Natural killer cell treated with Interleukin-12 subunit alpha and Interleukin-12 subunit beta and Interleukin-15 and Interleukin-18, amount 100 ng/mL, for 72 hours (primary cell): ENCODE measurements around the gene CDYL. TPM values are rescaled to one million over a fixed set of nuclear protein-coding genes. Genes with fewer than 3 reads are reported as not detected.

ENCODE experiments used
- ATAC-seq, 2 donors: fragments of 150-1000 bp; cut with Tn5 transposase in 1 of 2; sonication (Bioruptor Pico), chemical (Tn5 transposase) in 1 of 2; 2 replicates each; pipeline ENCODE4 v1.10.0; 2021
- DNase-seq: peaks from one replicate; pipeline ENCODE4 v3.0.0; 2022; ENCODE audit warnings: low spot score
- H3K27ac Mint-ChIP-seq, 2 donors: 1 replicate in 1 of 2; 2 replicates in 1 of 2; pipeline ENCODE4 v1.8.0; 2022; ENCODE audit warnings: mixed read lengths in 2 of 2, mild to moderate bottlenecking in 1 of 2, moderate library complexity in 1 of 2
- H3K27me3 Mint-ChIP-seq, 2 donors: 1 replicate in 1 of 2; 2 replicates in 1 of 2; pipeline ENCODE4 v1.8.0; 2022; ENCODE audit warnings: mixed read lengths in 2 of 2
- H3K36me3 Mint-ChIP-seq: one replicate; pipeline ENCODE4 v1.8.0; 2022; ENCODE audit warnings: mixed read lengths
- H3K4me1 Mint-ChIP-seq, 2 donors: 1 replicate in 1 of 2; 2 replicates in 1 of 2; pipeline ENCODE4 v1.8.0; 2022; ENCODE audit warnings: low read depth in 2 of 2, mixed read lengths in 2 of 2, mild to moderate bottlenecking in 1 of 2
- H3K4me3 Mint-ChIP-seq: one replicate; pipeline ENCODE4 v1.8.0; 2022; ENCODE audit warnings: mixed read lengths
- H3K9me3 Mint-ChIP-seq: 2 replicates; pipeline ENCODE4 v1.8.0; 2022; ENCODE audit warnings: mixed read lengths
- total RNA-seq, 2 donors: library from RNA; stranded (reverse); gene quantifications; one replicate each; pipeline ENCODE4 v1.2.3, GENCODE V29; 2022

CDYL gene
- total RNA-seq, 2 donors from 2014 or later, result 52.5 to 58.7 TPM

GRCh38 chr6:4751823-4752464 lies 24.3 kb upstream of the CDYL start:
- Mint-ChIP-seq H3K4me1 (no peaks in the 10 kb centered on the region), H3K4me3 (no peak overlapping the region), H3K27me3 (peaks cover 12 to 26% of the 10 kb centered on the region in 2 donors), H3K9me3 (no peaks in the 10 kb centered on the region), H3K27ac (no peak overlapping the region), H3K36me3 (no peaks in the 10 kb centered on the region)
- DNase-seq (no peak), ATAC-seq (no peak)

GRCh38 chr6:4756247-4756646 lies 20.0 kb upstream of the CDYL start:
- H3K27me3 Mint-ChIP-seq, result peaks cover 21 to 29% of the 10 kb centered on the region in 2 donors
- H3K4me3 Mint-ChIP-seq, result no peak overlapping the region
- ATAC-seq, result no peak
- no peak overlapping the region for H3K27ac Mint-ChIP-seq
- no peak for DNase-seq
- peaks cover 4% of the 10 kb centered on the region for H3K36me3 Mint-ChIP-seq
- no peaks in the 10 kb centered on the region for H3K9me3 Mint-ChIP-seq
- H3K4me1 Mint-ChIP-seq, result no peaks in the 10 kb centered on the region

- Mint-ChIP-seq H3K4me1 (no peaks in the 10 kb centered on the region), H3K4me3 (no peak overlapping the region), H3K27me3 (peaks cover 33 to 46% of the 10 kb centered on the region in 2 donors), H3K9me3 (peaks cover 10% of the 10 kb centered on the region), H3K27ac (no peak overlapping the region), H3K36me3 (peaks cover 20% of the 10 kb centered on the region)
- DNase-seq (no peak), ATAC-seq (no peak)
Measured at GRCh38 chr6:4759997-4760396, 16.2 kb upstream of the CDYL start.

DNA sequence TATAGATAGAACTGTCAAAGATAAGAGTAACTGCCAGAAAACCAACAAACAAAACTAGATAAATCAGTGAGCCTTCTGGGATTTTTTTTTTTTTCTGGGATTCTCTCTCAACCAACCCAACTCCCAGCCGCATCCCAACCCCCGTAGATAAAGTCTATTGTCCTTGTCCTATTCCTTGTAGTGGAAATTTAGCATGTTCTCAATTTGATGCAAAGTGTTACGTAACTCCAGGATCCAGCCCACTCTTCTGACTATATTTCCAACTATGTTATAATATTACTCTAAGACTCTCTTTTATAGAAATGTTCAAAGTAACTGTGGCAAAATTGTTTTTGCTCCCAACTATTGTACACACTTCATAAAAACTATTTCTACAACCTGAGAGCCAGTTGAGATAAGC lies 15.4 kb upstream of the CDYL start:
- no peak overlapping the region for H3K27ac Mint-ChIP-seq
- peaks cover 30 to 38% of the 10 kb centered on the region in 2 donors for H3K27me3 Mint-ChIP-seq
- H3K9me3 Mint-ChIP-seq, result peaks cover 10% of the 10 kb centered on the region
- H3K4me3 Mint-ChIP-seq, result no peak overlapping the region
- peaks cover 20% of the 10 kb centered on the region for H3K36me3 Mint-ChIP-seq
- ATAC-seq, result no peak
- no peaks in the 10 kb centered on the region for H3K4me1 Mint-ChIP-seq
- DNase-seq, result no peak

GRCh38 chr6:4762294-4762693 lies 13.9 kb upstream of the CDYL start:
- peaks cover 23 to 29% of the 10 kb centered on the region in 2 donors for H3K27me3 Mint-ChIP-seq
- DNase-seq (no peak), ATAC-seq (no peak)
- peaks cover 20% of the 10 kb centered on the region for H3K36me3 Mint-ChIP-seq
- H3K4me1 Mint-ChIP-seq, result no peaks in the 10 kb centered on the region
- H3K4me3 Mint-ChIP-seq, result no peak overlapping the region
- no peak overlapping the region for H3K27ac Mint-ChIP-seq
- peaks cover 10% of the 10 kb centered on the region for H3K9me3 Mint-ChIP-seq

- H3K36me3 Mint-ChIP-seq, result peaks cover 20% of the 10 kb centered on the region
- H3K4me1 Mint-ChIP-seq, result no peaks in the 10 kb centered on the region
- peaks cover 10% of the 10 kb centered on the region for H3K9me3 Mint-ChIP-seq
- no peak for DNase-seq
- no peak for ATAC-seq
- no peak overlapping the region for H3K27ac Mint-ChIP-seq
- H3K27me3 Mint-ChIP-seq, result peaks cover 23 to 29% of the 10 kb centered on the region in 2 donors
- no peak overlapping the region for H3K4me3 Mint-ChIP-seq
Measured at GRCh38 chr6:4763921-4764320, 12.3 kb upstream of the CDYL start.

GRCh38 chr6:4768815-4769214 lies 7.4 kb upstream of the CDYL start:
- no peak overlapping the region for H3K27ac Mint-ChIP-seq
- H3K36me3 Mint-ChIP-seq, result no peaks in the 10 kb centered on the region
- no peak overlapping the region for H3K4me3 Mint-ChIP-seq
- ATAC-seq, result no peak
- no peak for DNase-seq
- H3K9me3 Mint-ChIP-seq, result no peaks in the 10 kb centered on the region
- no peaks in the 10 kb centered on the region for H3K4me1 Mint-ChIP-seq
- peaks cover 0 to 2% of the 10 kb centered on the region in 2 donors for H3K27me3 Mint-ChIP-seq

- no peak overlapping the region for H3K27ac Mint-ChIP-seq
- H3K36me3 Mint-ChIP-seq, result peaks cover 10% of the 10 kb centered on the region
- DNase-seq, result no peak
- no peak overlapping the region for H3K4me3 Mint-ChIP-seq
- no peak for ATAC-seq
- peaks cover 13 to 15% of the 10 kb centered on the region in 2 donors for H3K4me1 Mint-ChIP-seq
- no peaks in the 10 kb centered on the region for H3K9me3 Mint-ChIP-seq
- H3K27me3 Mint-ChIP-seq, result peaks cover 6 to 11% of the 10 kb centered on the region in 2 donors
Measured at GRCh38 chr6:4772750-4773149, 3.5 kb upstream of the CDYL start.

DNA sequence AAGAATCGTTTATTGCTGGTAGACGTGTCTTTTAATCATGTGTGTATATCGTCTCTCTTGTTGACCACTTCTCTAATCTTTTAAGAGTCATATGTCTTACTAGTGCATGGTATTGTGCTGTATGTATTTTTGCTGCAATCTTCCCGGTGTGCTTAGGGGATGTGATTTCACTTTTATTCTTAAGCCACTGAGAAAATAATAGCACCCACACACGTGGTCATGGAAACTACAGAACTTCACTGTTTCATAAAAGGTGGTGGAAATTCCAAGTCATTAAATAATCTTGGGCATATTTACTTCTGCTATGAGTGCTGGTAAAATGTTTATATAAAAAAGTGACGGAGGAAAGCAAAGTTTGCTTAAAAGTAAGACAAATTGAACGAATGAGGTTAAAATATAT lies 3.0 kb upstream of the CDYL start:
- no peak overlapping the region for H3K4me3 Mint-ChIP-seq
- ATAC-seq (no peak), DNase-seq (no peak)
- peaks cover 18 to 20% of the 10 kb centered on the region in 2 donors for H3K4me1 Mint-ChIP-seq
- no peaks in the 10 kb centered on the region for H3K9me3 Mint-ChIP-seq
- peaks cover 6 to 11% of the 10 kb centered on the region in 2 donors for H3K27me3 Mint-ChIP-seq
- no peak overlapping the region for H3K27ac Mint-ChIP-seq
- peaks cover 15% of the 10 kb centered on the region for H3K36me3 Mint-ChIP-seq

DNA sequence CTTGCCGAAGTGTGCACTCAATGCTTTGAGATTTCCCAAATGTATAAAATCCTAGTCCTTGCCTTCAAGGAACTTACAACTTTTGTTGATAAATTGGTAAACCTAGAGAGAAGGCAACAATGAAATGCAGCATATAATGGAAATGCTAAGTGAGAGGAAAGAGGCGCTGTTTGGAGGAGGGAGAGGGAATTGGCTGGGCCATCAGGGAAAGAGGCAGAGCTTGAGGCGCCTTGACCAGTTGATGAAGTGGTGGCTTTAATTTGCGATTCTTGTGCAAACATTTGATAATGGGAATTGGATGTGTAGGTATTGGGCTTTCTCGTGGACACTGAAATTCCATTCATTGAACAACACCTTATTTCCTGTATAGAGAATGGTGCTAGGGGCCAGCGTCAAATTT lies 1.9 kb upstream of the CDYL start:
- peaks cover 18% of the 10 kb centered on the region for H3K36me3 Mint-ChIP-seq
- H3K27me3 Mint-ChIP-seq, result peaks cover 6 to 11% of the 10 kb centered on the region in 2 donors
- H3K4me1 Mint-ChIP-seq, result peaks cover 25 to 30% of the 10 kb centered on the region in 2 donors
- H3K4me3 Mint-ChIP-seq, result peak overlapping the region; percentile 97
- peak overlapping the region; percentile 72 to 85 for H3K27ac Mint-ChIP-seq
- DNase-seq, result no peak
- ATAC-seq, result no peak
- H3K9me3 Mint-ChIP-seq, result no peaks in the 10 kb centered on the region

- H3K9me3 Mint-ChIP-seq, result no peaks in the 10 kb centered on the region
- peak overlapping the region; percentile 97 for H3K4me3 Mint-ChIP-seq
- H3K36me3 Mint-ChIP-seq, result peaks cover 18% of the 10 kb centered on the region
- peaks cover 6 to 11% of the 10 kb centered on the region in 2 donors for H3K27me3 Mint-ChIP-seq
- peaks cover 27 to 32% of the 10 kb centered on the region in 2 donors for H3K4me1 Mint-ChIP-seq
- no peak for DNase-seq
- ATAC-seq, result no peak
- peak overlapping the region; percentile 72 to 85 for H3K27ac Mint-ChIP-seq
Measured at GRCh38 chr6:4774715-4775493, 1.3 kb upstream of the CDYL start.

- ATAC-seq, result peak; percentile 80 to 83
- H3K27me3 Mint-ChIP-seq, result peaks cover 6 to 11% of the 10 kb centered on the region in 2 donors
- H3K27ac Mint-ChIP-seq, result peak overlapping the region in 1 of 2 donors; percentile 85
- peak; percentile 84 for DNase-seq
- H3K9me3 Mint-ChIP-seq, result no peaks in the 10 kb centered on the region
- H3K4me1 Mint-ChIP-seq, result peaks cover 30 to 35% of the 10 kb centered on the region in 2 donors
- H3K36me3 Mint-ChIP-seq, result peaks cover 18% of the 10 kb centered on the region
- peak overlapping the region; percentile 97 for H3K4me3 Mint-ChIP-seq
Measured at GRCh38 chr6:4775494-4776130, 592 bp upstream of the CDYL start.

DNA sequence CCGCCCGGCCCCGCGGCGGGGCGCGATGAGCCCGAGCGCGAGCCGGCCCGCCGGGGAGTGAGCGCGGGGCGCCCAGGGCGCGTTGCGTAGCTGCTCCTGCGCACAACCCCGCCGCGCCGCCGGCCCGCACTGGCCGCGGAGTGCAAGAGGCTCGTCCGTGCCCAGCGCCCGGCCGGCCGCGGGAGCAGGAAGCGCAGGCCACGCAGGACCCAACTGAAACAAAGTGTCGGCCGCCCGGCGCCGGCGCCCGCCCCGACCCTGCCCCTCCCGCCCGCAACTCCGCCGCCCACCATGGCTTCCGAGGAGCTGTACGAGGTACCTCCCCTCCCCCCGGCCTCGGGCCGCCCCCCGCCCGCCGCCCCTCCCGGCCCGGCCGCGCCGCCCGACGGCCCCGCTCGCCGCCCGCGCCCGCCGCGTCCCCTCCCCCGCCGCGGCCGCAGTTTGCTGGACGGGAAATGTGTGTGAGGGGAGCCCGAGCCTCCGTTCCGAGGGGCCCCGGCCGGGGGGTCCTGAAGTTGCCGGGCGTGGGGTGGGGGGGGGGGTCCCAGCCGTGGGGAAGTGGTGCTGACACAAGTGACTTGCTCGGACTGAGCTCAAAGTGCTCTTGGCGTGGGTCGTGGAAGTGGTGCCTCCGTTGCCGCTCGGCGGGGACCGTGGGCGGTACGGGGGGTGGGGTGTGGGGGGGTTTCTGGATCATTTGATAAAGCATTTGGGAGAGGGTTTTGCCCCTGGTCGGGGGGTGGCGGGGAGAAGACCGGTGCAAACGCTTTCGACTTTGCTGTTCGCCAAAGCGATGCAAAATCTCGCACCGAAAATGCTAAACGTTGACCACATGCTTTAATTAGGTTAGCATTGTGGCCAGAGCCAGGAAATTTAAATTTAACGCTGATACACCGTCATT lies 539 bp downstream of the CDYL start:
- peaks cover 18% of the 10 kb centered on the region for H3K36me3 Mint-ChIP-seq
- no peaks in the 10 kb centered on the region for H3K9me3 Mint-ChIP-seq
- peak overlapping the region; percentile 52 to 57 for H3K27ac Mint-ChIP-seq
- H3K4me1 Mint-ChIP-seq, result peaks cover 38 to 46% of the 10 kb centered on the region in 2 donors
- H3K27me3 Mint-ChIP-seq, result peaks cover 6 to 11% of the 10 kb centered on the region in 2 donors
- peak overlapping the region; percentile 77 for H3K4me3 Mint-ChIP-seq
- ATAC-seq (peak; percentile 40 to 60), DNase-seq (peak; percentile 73)
